Esophagus squamous epithelium (tissue), 5 donors: ENCODE data around the gene PEF1. TPM values are rescaled to one million over a fixed set of nuclear protein-coding genes. Genes with fewer than 3 reads are reported as not detected.

Experiments
- DNase-seq: peaks from one replicate; lab custom pipeline; 2025; lab: John Stamatoyannopoulos, UW
- H3K27ac ChIP-seq, 4 donors: fragments of 200-600 bp; sonication (generic); one replicate each; pipeline ENCODE4 v1.5.1; 2016 to 2019; ENCODE audit warnings: mild to moderate bottlenecking in 1 of 4
- H3K27me3 ChIP-seq, 4 donors: fragments of 200-600 bp; sonication (generic); 1 replicate in 3 of 4; 2 replicates in 1 of 4; pipeline versions ENCODE4 v1.5.1 to v1.6.0; 2017 to 2021; ENCODE audit warnings: antibody characterized with exemption in 1 of 4
- H3K36me3 ChIP-seq, 3 donors: fragments of 200-600 bp; sonication (generic); one replicate each; pipeline ENCODE4 v1.5.1; 2016 to 2019
- H3K4me1 ChIP-seq, 3 donors: fragments of 200-600 bp; sonication (generic); one replicate each; pipeline ENCODE4 v1.5.1; 2017 to 2019
- H3K4me3 ChIP-seq, 4 donors: fragments of 200-600 bp; sonication (generic); 1 replicate in 3 of 4; 2 replicates in 1 of 4; pipeline ENCODE4 v1.5.1; 2016 to 2019; ENCODE audit warnings: mild to moderate bottlenecking in 2 of 4, moderate library complexity in 1 of 4
- H3K9me3 ChIP-seq, 3 donors: fragments of 200-600 bp; sonication (generic); one replicate each; pipeline ENCODE4 v1.5.1; 2016 to 2019
- POLR2A ChIP-seq, 4 donors: fragments of 450-650 bp; IDR thresholded peaks; one replicate each; pipeline ENCODE4 v1.6.1; 2017; ENCODE audit warnings: antibody characterized with exemption in 4 of 4, mild to moderate bottlenecking in 4 of 4, moderate library complexity in 3 of 4
- WGBS, 2 donors: methylation state at CpG; one replicate each; pipeline ENCODE4 v1.1.5; 2018; 5-methylcytosine and 5-hydroxymethylcytosine counted together
- intact Hi-C: fragments of 100-400 bp; cut with DNase I; formaldehyde crosslinking; loops from one replicate; pipeline ENCODE4 v1.15.0; 2022
- total RNA-seq, 4 donors: library from RNA; depleted of rRNA; stranded (reverse); fragments of >200 nt; gene quantifications; one replicate each; pipeline ENCODE4 v1.1.0, GENCODE V29; 2016
- TF ChIP-seq, protein P1 (sequence below), 6 experiments: fragments of 450-650 bp in 4 of 6; fragments of 200-600 bp in 2 of 6; sonication (generic) in 2 of 6; IDR thresholded peaks; one replicate each; pipeline ENCODE4 v1.5.1; 2016 to 2019; ENCODE audit warnings: antibody characterized with exemption in 6 of 6, mild to moderate bottlenecking in 4 of 6, moderate library complexity in 4 of 6
- donor health status: DM: yes; HTN: yes; CAD: no.

The PEF1 gene
- total RNA-seq, 4 donors from 2014 or later = 59.1 to 69.8 (median 63.6) TPM

DNA sequence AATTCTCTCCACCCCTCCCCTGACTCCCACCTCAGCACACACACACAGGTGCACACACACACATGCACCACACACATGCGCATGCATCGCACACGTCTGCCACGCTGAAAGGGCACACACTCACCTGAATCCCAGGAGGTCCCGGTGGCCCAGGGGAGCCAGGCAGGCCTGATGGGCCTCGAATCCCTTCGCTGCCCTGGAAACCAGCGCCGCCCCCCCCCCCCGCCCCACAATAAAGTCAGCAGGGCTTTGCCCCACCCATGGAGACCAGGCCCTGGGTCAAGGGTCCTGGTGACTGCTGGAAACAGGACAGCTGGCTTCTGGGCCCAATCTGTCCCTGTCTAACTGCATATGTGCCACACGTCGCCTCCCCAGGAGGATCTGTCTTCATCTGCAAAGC is 17.8 kb upstream of the PEF1 start:
- intact Hi-C loops = loop anchor here (5.0 to 10.0 kb wide), 2 partner anchors 130 to 302 kb away; no protein-coding TSS in a partner anchor
- Histone ChIP-seq H3K4me3 (no peak overlapping the region), H3K9me3 (no peaks in the 10 kb centered on the region), H3K4me1 (peaks cover 13 to 22% (median 17%) of the 10 kb centered on the region in 3 donors), H3K36me3 (peaks cover 0 to 36% (median 0%) of the 10 kb centered on the region in 3 donors), H3K27me3 (no peaks in the 10 kb centered on the region), H3K27ac (no peak overlapping the region)
- DNase-seq = no peak
- 80 to 93% methylated on average over 1 to 2 of the region's 12 CpGs for WGBS, 2 donors
- TF ChIP-seq, protein P1, sequence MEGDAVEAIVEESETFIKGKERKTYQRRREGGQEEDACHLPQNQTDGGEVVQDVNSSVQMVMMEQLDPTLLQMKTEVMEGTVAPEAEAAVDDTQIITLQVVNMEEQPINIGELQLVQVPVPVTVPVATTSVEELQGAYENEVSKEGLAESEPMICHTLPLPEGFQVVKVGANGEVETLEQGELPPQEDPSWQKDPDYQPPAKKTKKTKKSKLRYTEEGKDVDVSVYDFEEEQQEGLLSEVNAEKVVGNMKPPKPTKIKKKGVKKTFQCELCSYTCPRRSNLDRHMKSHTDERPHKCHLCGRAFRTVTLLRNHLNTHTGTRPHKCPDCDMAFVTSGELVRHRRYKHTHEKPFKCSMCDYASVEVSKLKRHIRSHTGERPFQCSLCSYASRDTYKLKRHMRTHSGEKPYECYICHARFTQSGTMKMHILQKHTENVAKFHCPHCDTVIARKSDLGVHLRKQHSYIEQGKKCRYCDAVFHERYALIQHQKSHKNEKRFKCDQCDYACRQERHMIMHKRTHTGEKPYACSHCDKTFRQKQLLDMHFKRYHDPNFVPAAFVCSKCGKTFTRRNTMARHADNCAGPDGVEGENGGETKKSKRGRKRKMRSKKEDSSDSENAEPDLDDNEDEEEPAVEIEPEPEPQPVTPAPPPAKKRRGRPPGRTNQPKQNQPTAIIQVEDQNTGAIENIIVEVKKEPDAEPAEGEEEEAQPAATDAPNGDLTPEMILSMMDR (IDR thresholded peaks at IDR 0.05) = no peak
- TF ChIP-seq POLR2A (IDR thresholded peaks at IDR 0.05) = no peak

DNA sequence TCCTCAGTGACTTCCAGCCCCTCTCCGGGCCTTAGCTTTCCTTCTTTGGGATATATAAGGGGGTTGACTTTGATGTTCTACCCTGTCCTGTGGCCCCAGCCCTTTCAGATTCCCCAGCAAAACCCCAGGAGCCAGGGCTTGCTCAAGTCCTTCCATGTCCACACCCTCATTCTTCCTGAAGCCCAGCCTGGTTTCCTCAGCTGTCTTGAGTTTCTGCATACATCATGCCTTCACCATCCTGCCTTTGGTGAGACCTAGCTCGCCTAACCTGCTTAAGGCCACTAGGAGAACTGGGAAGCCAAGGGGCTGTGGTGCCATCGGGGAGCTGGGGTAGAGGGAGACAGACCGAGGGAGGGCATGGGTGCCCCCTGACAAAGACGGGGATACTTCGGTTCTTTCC is 17.2 kb upstream of the PEF1 start:
- no peak overlapping the region for H3K4me3 ChIP-seq
- peaks cover 0 to 37% (median 0%) of the 10 kb centered on the region in 3 donors for H3K36me3 ChIP-seq
- H3K27me3 ChIP-seq = no peaks in the 10 kb centered on the region
- H3K9me3 ChIP-seq = no peaks in the 10 kb centered on the region
- H3K4me1 ChIP-seq = peaks cover 9 to 16% (median 11%) of the 10 kb centered on the region in 3 donors
- intact Hi-C loops = loop anchor here (5.0 to 10.0 kb wide), 2 partner anchors 130 to 303 kb away; no protein-coding TSS in a partner anchor
- no peak for DNase-seq
- TF ChIP-seq POLR2A (IDR thresholded peaks at IDR 0.05) = no peak
- TF ChIP-seq, protein P1 (IDR thresholded peaks at IDR 0.05) = no peak
- H3K27ac ChIP-seq = no peak overlapping the region
- 55 to 94% methylated on average over 2 to 5 of the region's 6 CpGs for WGBS, 2 donors

DNA sequence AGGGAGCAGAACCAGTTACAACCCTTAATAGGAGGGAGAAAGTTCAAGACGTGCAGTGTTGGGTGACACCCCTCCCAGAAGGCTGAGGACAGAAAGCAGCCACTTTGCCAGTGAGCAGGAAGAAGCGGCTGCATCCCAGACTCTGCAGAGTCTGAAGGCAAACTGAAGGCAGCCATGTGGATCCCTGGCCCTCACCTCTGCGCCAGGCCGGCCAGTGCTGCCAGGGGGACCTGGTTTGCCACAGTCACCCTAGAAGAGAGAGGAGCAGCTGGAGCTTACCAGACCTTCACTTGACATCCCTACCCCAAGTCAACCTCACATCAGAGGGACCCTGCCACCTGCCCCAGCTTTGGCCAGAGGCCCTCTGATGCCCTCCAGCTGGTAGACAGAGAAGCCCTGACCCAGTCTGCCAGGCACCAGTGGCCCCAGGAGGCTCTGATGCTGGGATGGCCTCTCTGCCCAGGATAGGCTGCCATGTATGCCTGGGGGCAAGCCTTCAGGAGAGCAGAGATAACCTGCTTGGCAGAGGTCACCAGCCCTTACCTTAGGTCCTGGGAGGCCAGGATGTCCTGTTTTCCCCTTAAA is 16.3 kb upstream of the PEF1 start:
- intact Hi-C loops = loop anchor here (5.0 to 10.0 kb wide), 2 partner anchors 131 to 304 kb away; no protein-coding TSS in a partner anchor
- WGBS, 2 donors = 50 to 98% methylated on average over 1 to 4 of the region's 4 CpGs
- Histone ChIP-seq H3K4me3 (no peak overlapping the region), H3K27ac (no peak overlapping the region), H3K4me1 (peaks cover under 1 to 7% (median 2%) of the 10 kb centered on the region in 3 donors), H3K9me3 (no peaks in the 10 kb centered on the region), H3K36me3 (peaks cover 0 to 37% (median 0%) of the 10 kb centered on the region in 3 donors), H3K27me3 (no peaks in the 10 kb centered on the region)
- no peak for DNase-seq
- TF ChIP-seq, protein P1 (IDR thresholded peaks at IDR 0.05) = no peak
- no peak for TF ChIP-seq POLR2A (IDR thresholded peaks at IDR 0.05)

DNA sequence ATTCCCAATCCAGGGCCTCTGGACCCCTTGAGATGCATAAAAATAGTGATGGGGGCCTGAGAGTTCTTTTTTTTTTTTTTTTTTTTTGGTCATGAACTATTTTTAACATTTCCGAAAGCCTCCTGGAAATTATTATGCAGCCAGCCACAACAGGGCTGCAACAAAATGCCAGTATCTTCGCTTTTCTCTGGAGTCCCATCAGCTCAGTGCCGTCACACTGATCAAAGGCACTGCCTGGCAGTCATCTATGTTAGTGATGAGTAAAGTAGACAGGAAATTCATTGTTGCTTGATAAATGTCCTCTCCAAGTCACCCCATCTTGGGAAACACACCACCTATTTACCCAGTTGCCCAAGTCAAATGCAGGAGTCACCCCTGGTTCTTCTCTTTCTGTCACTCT is 15.2 kb upstream of the PEF1 start:
- no peaks in the 10 kb centered on the region for H3K27me3 ChIP-seq
- peaks cover 0 to 45% (median 0%) of the 10 kb centered on the region in 3 donors for H3K36me3 ChIP-seq
- no peak overlapping the region for H3K27ac ChIP-seq
- H3K4me1 ChIP-seq = no peaks in the 10 kb centered on the region
- H3K9me3 ChIP-seq = no peaks in the 10 kb centered on the region
- intact Hi-C loops = loop anchor here (5.0 to 10.0 kb wide), 2 partner anchors 132 to 305 kb away; no protein-coding TSS in a partner anchor
- TF ChIP-seq POLR2A (IDR thresholded peaks at IDR 0.05) = no peak
- 81 to 87% methylated on average over 3 of the region's 3 CpGs for WGBS, 2 donors
- no peak for DNase-seq
- H3K4me3 ChIP-seq = no peak overlapping the region

DNA sequence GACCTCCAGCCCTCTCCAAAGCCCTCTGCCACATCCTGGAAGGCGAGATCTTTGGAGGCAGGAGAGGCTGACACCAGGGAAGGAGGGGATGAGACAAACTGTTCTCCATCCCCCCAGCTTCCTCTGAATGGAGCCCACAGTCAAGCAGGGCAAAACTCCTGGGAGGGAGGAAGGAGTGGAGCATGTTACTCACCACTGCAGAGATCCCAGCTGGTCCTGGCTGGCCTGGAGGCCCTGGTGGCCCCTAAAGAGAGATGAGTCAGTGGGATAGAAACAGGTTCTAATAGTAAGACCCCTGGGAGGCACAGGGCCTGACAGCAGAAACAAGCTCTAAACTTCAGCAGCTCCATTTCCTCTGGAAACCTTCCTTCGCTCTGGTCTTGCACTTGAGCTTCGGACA is 14.0 kb upstream of the PEF1 start:
- Histone ChIP-seq H3K4me3 (no peak overlapping the region), H3K36me3 (peaks cover 0 to 50% (median 0%) of the 10 kb centered on the region in 3 donors), H3K4me1 (no peaks in the 10 kb centered on the region), H3K9me3 (no peaks in the 10 kb centered on the region), H3K27me3 (no peaks in the 10 kb centered on the region), H3K27ac (no peak overlapping the region)
- DNase-seq = no peak
- intact Hi-C loops = no loop called here
- TF ChIP-seq POLR2A (IDR thresholded peaks at IDR 0.05) = no peak
- TF ChIP-seq, protein P1 (IDR thresholded peaks at IDR 0.05) = no peak
- 69 to 87% methylated on average over 3 of the region's 3 CpGs for WGBS, 2 donors
